K562 (cell line): ENCODE data around the gene HRC. TPM values are rescaled to one million over a fixed set of nuclear protein-coding genes. Genes with fewer than 3 reads are reported as not detected.

Experiments used
- CBX5 ChIP-seq: IDR thresholded peaks from 2 replicates; pipeline ENCODE4 v1.6.1; 2014; ENCODE audit warnings: low read depth, borderline replicate concordance
- LEF1 ChIP-seq: fragments of 450-650 bp; IDR thresholded peaks from 2 replicates; pipeline ENCODE4 v1.6.1; 2016; ENCODE audit warnings: mild to moderate bottlenecking
- MAZ ChIP-seq, 2 experiments: fragments of 450-650 bp in 1 of 2; sonication (generic) in 1 of 2; formaldehyde crosslinking; IDR thresholded peaks in 1 of 2; conservative IDR thresholded peaks in 1 of 2; 2 replicates each; pipeline versions ENCODE4 v1.4.0 to v1.5.0; 2020; ENCODE audit warnings: mild to moderate bottlenecking in 1 of 2, missing genetic modification reagents in 1 of 2
- MYBL2 ChIP-seq, 2 experiments: fragments of 450-650 bp in 1 of 2; sonication (generic) in 1 of 2; formaldehyde crosslinking in 1 of 2; IDR thresholded peaks; 2 replicates each; pipeline versions ENCODE4 v1.6.1 to v1.8.1; 2017 to 2022; ENCODE audit warnings: borderline replicate concordance in 1 of 2, inconsistent platforms in 1 of 2, low read depth in 1 of 2, mild to moderate bottlenecking in 1 of 2, missing genetic modification reagents in 1 of 2, moderate library complexity in 1 of 2
- NCOR1 ChIP-seq: fragments of 450-650 bp; IDR thresholded peaks from 2 replicates; pipeline ENCODE4 v1.6.1; 2016; ENCODE audit warnings: mild to moderate bottlenecking, moderate library complexity
- NELFE ChIP-seq: IDR thresholded peaks from 2 replicates; pipeline ENCODE4 v1.6.1; 2011; ENCODE audit warnings: mild to moderate bottlenecking; ENCODE audit not compliant: insufficient read depth, insufficient read length
- PHB2 ChIP-seq: fragments of 450-650 bp; IDR thresholded peaks from 2 replicates; pipeline ENCODE4 v1.6.1; 2017; ENCODE audit warnings: low read depth
- POLR2G ChIP-seq: fragments of 200-400 bp; formaldehyde crosslinking; IDR thresholded peaks from 2 replicates; pipeline ENCODE4 v1.6.1; 2017; ENCODE audit warnings: low read depth, mild to moderate bottlenecking, antibody characterized with exemption, low read length, moderate library complexity
- ZBTB1 ChIP-seq: sonication (generic); formaldehyde crosslinking; IDR thresholded peaks from 2 replicates; pipeline ENCODE4 v1.8.1; 2023; ENCODE audit warnings: missing genetic modification reagents, low read depth, mild to moderate bottlenecking, borderline replicate concordance
- ZNF217 ChIP-seq: sonication (generic); formaldehyde crosslinking; IDR thresholded peaks from 2 replicates; pipeline ENCODE4 v1.8.0; 2022; ENCODE audit warnings: mild to moderate bottlenecking, missing genetic modification reagents
- polyA plus RNA-seq, 8 experiments: library from polyadenylated mRNA; depleted of rRNA in 4 of 8; stranded (reverse) in 5 of 8; unstranded in 3 of 8; fragments of >200 nt; fragmentation: Nextera tagmentation in 2 of 8; fragmentation: Illumina TruSeq in 1 of 8; extraction: Ambion mirVana in 2 of 8; extraction: Trizol in 1 of 8; gene quantifications; 2 replicates each; pipeline versions ENCODE4 v1.2.1 to v1.2.3, GENCODE V29; 2011 to 2014; ENCODE audit warnings: inconsistent platforms in 1 of 8, missing spikeins in 1 of 8
- total RNA-seq, 7 experiments: library from RNA; depleted of rRNA in 6 of 7; stranded (reverse); fragments of >200 nt in 6 of 7; fragmentation: Illumina TruSeq in 2 of 7; extraction: Trizol in 2 of 7; gene quantifications; 2 replicates each; pipeline versions ENCODE4 v1.2.1 to v1.2.3, GENCODE V29; 2011 to 2021; ENCODE audit warnings: low replicate concordance in 1 of 7
- TF ChIP-seq, protein P1 (sequence below), 2 experiments: fragments of 450-650 bp in 1 of 2; sonication (generic) in 1 of 2; formaldehyde crosslinking in 1 of 2; IDR thresholded peaks; 2 replicates each; pipeline versions ENCODE4 v1.7.1 to v1.9.0; 2016 to 2022; ENCODE audit warnings: inconsistent platforms in 1 of 2, mild to moderate bottlenecking in 1 of 2, missing genetic modification reagents in 1 of 2
- TF ChIP-seq, protein P2 (sequence below): fragments of 450-650 bp; IDR thresholded peaks from 2 replicates; pipeline ENCODE4 v1.6.1; 2016; ENCODE audit warnings: low read depth, mild to moderate bottlenecking, moderate library complexity
- TF ChIP-seq, protein P3 (sequence below): sonication (generic); formaldehyde crosslinking; IDR thresholded peaks from 2 replicates; pipeline ENCODE4 v1.8.1; 2023; ENCODE audit warnings: mild to moderate bottlenecking, missing genetic modification reagents, moderate library complexity
- TF ChIP-seq, protein P4 (sequence below): sonication (generic); formaldehyde crosslinking; IDR thresholded peaks from 2 replicates; pipeline ENCODE4 v1.8.0; 2022; ENCODE audit warnings: missing genetic modification reagents, mild to moderate bottlenecking, borderline replicate concordance

HRC gene
- total and polyA plus RNA-seq, 9 of the 15 experiments (the other 6 are each of a cell fraction or from before 2014, with no cell fraction given): 0.66 to 18.7 (median 13.1) TPM

DNA sequence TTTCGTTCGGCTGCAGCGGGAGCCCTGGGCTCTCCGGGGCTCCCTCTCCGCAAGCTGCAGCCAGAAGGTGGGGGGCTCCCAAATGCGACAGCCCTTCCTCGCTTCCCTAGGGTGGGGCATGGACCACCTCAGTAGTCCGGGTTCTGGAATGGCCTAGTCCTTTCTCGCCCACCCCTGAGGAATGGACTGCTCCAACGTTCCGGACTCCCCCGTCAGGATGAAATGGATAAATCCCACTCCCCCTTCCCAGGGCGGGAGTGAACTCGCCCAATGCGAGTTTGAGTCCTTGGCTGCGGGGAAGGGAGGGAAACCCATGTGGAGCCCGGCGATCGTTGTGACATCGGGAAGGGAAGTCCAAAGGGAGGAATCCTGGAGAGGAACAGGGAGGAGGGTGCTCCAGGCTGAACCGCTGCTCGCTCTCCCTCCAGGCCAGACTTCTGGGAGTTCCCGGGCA lies 5.5 kb downstream of the HRC start (continued):
- TF ChIP-seq, protein P1, sequence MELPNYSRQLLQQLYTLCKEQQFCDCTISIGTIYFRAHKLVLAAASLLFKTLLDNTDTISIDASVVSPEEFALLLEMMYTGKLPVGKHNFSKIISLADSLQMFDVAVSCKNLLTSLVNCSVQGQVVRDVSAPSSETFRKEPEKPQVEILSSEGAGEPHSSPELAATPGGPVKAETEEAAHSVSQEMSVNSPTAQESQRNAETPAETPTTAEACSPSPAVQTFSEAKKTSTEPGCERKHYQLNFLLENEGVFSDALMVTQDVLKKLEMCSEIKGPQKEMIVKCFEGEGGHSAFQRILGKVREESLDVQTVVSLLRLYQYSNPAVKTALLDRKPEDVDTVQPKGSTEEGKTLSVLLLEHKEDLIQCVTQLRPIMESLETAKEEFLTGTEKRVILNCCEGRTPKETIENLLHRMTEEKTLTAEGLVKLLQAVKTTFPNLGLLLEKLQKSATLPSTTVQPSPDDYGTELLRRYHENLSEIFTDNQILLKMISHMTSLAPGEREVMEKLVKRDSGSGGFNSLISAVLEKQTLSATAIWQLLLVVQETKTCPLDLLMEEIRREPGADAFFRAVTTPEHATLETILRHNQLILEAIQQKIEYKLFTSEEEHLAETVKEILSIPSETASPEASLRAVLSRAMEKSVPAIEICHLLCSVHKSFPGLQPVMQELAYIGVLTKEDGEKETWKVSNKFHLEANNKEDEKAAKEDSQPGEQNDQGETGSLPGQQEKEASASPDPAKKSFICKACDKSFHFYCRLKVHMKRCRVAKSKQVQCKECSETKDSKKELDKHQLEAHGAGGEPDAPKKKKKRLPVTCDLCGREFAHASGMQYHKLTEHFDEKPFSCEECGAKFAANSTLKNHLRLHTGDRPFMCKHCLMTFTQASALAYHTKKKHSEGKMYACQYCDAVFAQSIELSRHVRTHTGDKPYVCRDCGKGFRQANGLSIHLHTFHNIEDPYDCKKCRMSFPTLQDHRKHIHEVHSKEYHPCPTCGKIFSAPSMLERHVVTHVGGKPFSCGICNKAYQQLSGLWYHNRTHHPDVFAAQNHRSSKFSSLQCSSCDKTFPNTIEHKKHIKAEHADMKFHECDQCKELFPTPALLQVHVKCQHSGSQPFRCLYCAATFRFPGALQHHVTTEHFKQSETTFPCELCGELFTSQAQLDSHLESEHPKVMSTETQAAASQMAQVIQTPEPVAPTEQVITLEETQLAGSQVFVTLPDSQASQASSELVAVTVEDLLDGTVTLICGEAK (IDR thresholded peaks at IDR 0.05): peak; percentile 41; the same call in 1 of the 2 replicates
- TF ChIP-seq, protein P1 (CRISPR knock-in tag; IDR thresholded peaks at IDR 0.05): no peak
- TF ChIP-seq MYBL2 (IDR thresholded peaks at IDR 0.05; ENCODE audit: low read depth): no peak
- TF ChIP-seq MYBL2 (CRISPR knock-in tag; IDR thresholded peaks at IDR 0.05; ENCODE audit: borderline replicate concordance): no peak
- no peak for TF ChIP-seq LEF1
- TF ChIP-seq, protein P2, sequence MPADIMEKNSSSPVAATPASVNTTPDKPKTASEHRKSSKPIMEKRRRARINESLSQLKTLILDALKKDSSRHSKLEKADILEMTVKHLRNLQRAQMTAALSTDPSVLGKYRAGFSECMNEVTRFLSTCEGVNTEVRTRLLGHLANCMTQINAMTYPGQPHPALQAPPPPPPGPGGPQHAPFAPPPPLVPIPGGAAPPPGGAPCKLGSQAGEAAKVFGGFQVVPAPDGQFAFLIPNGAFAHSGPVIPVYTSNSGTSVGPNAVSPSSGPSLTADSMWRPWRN: no peak
- TF ChIP-seq NCOR1: no peak
- no peak for TF ChIP-seq CBX5
- no peak for TF ChIP-seq ZNF217 (CRISPR knock-in tag)
- TF ChIP-seq, protein P3, sequence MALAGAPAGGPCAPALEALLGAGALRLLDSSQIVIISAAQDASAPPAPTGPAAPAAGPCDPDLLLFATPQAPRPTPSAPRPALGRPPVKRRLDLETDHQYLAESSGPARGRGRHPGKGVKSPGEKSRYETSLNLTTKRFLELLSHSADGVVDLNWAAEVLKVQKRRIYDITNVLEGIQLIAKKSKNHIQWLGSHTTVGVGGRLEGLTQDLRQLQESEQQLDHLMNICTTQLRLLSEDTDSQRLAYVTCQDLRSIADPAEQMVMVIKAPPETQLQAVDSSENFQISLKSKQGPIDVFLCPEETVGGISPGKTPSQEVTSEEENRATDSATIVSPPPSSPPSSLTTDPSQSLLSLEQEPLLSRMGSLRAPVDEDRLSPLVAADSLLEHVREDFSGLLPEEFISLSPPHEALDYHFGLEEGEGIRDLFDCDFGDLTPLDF (CRISPR knock-in tag): peak; percentile 8; the same call in 1 of the 2 replicates
- TF ChIP-seq, protein P4, sequence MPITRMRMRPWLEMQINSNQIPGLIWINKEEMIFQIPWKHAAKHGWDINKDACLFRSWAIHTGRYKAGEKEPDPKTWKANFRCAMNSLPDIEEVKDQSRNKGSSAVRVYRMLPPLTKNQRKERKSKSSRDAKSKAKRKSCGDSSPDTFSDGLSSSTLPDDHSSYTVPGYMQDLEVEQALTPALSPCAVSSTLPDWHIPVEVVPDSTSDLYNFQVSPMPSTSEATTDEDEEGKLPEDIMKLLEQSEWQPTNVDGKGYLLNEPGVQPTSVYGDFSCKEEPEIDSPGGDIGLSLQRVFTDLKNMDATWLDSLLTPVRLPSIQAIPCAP (CRISPR knock-in tag): no peak
- TF ChIP-seq ZBTB1 (CRISPR knock-in tag): 0 out of 2 replicates have a peak, but pooled peaks have one; percentile 37
- TF ChIP-seq POLR2G: no peak
- no peak for TF ChIP-seq NELFE
- 0 out of 4 replicates have a peak, but pooled peaks of 1 of the 2 experiments have one; percentile 11 for TF ChIP-seq MAZ (CRISPR knock-in tag; conservative IDR thresholded peaks at IDR 0.05 in 1 of 2, IDR thresholded peaks at IDR 0.05 in 1 of 2)
- no peak for TF ChIP-seq PHB2
